GM18867 (cell line): ENCODE results near the gene PNN.
"Not testable (repeated sequence)": the region's sequence is repeated elsewhere in the genome, so short reads cannot be mapped to it uniquely, and the experiment has no call there.

ENCODE experiments used
- ATAC-seq: cut with Tn5 transposase; IDR thresholded peaks from one replicate; pipeline ENCODE4 v1.9.1; 2021; ENCODE audit warnings: mild to moderate bottlenecking, moderate library complexity; ENCODE audit not compliant: unreplicated experiment

Gene PNN

GRCh38 chr14:39180553-39180952 is 5.5 kb downstream of the PNN start:
- ATAC-seq: no peak

DNA sequence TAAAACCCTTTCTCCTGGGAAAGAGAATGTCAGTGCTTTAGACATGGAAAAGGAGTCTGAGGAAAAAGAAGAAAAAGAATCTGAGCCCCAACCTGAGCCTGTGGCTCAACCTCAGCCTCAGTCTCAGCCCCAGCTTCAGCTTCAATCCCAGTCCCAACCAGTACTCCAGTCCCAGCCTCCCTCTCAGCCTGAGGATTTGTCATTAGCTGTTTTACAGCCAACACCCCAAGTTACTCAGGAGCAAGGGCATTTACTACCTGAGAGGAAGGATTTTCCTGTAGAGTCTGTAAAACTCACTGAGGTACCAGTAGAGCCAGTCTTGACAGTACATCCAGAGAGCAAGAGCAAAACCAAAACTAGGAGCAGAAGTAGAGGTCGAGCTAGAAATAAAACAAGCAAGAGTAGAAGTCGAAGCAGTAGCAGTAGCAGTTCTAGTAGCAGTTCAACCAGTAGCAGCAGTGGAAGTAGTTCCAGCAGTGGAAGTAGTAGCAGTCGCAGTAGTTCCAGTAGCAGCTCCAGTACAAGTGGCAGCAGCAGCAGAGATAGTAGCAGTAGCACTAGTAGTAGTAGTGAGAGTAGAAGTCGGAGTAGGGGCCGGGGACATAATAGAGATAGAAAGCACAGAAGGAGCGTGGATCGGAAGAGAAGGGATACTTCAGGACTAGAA is 6.1 kb downstream of the PNN start:
- no peak for ATAC-seq

GRCh38 chr14:39181693-39182047 is 6.6 kb downstream of the PNN start:
- no peak for ATAC-seq

DNA sequence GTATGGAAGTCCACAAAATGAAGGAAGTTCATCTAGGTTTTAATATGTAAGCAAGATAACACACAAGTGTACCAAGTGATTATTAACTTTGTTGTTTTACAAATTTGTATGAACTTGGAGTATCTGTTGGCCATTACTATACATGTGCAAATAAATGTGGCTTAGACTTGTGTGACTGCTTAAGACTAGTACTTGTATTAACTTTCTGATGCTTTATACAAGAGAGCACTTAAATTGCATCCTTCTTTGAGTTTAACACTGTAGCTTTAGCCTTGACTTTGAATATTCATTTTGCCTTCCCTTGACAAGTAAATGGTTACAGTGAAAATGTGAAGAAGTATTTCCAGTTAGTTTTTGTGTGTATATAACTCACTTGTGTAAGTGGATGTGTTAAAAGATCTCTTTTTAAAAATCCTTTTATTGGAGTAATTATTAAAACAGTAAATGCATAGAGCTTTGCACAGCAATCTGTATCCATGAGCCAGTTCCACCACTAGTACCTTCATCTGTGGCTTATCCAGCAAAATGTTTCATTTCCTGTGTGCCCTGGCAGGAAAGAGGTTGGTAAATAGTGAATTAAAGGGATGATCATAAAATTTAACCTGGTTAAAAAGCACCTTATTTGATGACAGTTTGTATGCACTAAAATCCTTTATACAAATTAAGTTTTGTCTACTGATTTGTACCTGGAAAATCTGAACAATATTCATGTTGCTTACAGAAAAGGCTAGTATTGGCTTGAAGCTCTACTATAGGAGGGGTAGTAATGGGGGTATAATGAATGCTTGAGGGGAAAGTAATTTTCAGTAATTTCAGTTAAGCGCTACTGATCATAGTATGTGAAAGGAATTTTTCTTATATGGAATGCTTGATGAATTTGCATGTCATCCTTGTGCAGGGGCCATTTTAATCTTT is 8.0 kb downstream of the PNN start:
- no peak for ATAC-seq

- ATAC-seq: not testable (repeated sequence)
Observed at GRCh38 chr14:39183685-39184003, 8.6 kb downstream of the PNN start.

- ATAC-seq: no peak
Observed at GRCh38 chr14:39184628-39185255, 9.7 kb downstream of the PNN start.

DNA sequence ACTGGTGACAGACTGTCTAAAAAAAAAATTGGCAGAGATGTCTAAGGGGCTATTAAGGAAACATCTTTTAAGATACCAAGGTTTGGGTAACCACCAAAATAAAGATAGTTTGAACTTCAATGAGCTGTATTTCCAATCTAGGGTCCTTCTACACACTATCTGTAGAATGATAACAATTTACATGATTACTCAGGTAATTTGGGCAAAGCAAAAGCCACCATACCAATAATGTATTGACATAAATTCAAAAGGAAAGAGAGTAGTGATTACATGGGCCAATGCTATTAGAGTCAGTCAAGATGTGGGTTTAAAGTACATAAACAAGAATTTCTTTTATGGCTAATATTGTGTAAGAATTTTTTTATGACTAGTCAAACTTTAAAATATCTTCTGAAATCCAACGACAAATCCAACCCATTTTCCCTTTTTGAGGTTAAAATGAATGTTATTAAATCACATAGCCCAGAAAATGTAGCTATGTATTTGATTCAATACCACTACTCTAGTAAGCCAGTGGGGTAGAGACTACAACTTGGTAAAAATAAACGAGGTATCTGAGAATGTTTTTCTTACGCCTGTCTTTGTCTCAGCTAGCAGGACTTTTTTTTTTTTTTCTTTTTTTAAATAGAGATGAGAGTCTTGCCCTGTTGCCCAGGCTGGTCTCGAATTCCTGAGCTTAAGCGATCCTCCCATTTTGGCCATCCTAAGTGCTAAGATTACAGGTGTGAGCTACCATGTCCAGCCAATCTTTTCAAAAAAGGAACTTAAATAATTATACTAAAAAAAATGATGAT is 10.4 kb downstream of the PNN start:
- ATAC-seq: no peak

DNA sequence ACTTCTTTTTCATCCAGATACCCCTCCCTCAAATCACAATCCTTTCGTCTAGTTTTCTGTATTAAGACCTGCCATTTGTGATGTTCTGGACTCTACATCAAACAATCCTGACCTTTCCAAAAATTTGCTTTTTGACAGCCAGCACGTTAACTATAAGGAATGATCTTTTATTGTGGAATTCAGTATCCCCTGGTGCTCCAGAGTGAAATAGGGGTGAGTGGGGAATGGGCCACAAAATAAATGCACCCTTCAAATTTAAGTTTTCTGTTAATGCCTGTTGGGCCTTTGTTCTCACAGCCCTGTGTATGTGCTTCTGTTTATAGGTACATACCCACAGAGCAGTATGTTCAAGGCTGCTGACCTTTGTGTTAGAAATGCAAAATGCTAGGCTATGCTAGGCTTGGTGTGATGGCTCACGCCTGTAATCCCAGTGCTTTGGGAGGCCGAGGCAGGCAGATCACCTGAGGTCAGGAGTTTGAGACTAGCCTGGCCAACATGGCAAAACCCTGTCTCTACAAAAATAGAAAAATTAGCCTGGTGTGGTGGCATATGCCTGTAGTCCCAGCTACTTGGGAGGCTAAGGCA is 12.0 kb downstream of the PNN start:
- ATAC-seq: no peak

- no peak for ATAC-seq
Observed at GRCh38 chr14:39203659-39204606, 28.9 kb downstream of the PNN start.

- not testable (repeated sequence) for ATAC-seq
Observed at GRCh38 chr14:39207430-39207829, 32.4 kb downstream of the PNN start.

DNA sequence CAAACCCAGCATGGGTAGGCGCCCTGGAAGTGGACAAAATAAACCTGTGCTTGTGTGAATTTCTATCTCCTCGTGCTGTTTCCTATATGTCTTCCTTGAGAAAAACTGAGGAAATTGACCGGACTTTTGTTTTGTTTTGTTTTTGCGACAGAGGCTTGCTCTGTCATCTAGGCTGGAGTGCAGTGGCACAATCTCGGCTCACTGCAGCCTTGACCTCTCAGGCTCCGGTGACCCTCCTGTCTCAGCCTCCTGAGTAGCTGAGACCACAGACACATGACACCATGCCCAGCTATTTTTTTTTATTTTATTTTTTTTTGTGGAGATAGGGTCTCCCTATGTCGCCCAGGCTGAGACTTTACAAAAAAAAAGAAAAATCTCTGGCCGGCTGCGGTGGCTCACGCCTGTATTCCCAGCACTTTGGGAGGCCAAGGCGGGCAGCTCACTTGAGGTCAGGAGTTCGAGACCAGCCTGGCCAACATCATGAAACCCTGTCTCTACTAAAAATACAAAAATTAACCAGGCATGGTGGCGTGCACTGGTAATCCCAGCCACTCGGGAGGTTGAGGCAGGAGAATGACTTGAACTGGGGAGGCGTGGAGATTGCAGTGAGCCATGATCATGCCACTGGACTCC is 36.2 kb downstream of the PNN start:
- no peak for ATAC-seq

DNA sequence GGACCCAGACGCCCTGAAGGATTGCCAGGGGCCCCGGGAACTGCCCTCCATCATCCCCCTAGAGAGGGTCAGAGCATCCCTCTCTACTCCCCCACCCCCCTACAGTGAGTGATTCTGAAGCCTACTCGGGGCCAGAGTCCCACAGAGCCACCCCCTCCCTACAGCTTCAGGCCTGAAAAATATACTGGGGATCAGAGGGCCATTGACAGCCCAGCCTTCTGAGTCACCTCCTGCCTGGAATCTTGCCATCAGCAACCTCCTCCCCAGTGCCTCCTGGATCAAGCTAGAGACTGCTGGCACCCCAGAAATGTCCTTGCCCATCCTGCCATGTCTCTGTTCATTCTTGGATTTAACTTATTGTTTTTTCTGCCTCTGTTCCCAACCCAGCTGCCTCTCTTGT is 37.0 kb downstream of the PNN start:
- ATAC-seq: no peak

DNA sequence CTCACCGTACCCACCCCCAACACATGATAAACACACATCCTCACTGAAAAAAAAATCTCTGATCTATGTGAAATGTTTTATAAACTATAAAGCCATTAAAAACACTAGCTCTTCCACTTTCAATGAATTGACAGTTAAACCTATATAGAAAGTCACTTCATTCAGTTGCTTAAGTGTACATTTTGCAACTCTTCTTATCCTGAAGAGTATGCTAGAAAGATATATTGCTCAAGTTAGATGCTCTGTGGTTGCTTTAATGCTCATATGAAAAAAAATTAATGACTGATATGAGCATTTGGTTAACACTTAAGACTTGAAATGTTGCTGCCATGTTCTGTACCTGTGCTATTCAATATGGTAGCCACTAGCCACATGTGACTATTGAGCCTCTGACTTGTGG is 37.6 kb downstream of the PNN start:
- ATAC-seq: no peak

- no peak for ATAC-seq
Observed at GRCh38 chr14:39217214-39217879, 42.3 kb downstream of the PNN start.

DNA sequence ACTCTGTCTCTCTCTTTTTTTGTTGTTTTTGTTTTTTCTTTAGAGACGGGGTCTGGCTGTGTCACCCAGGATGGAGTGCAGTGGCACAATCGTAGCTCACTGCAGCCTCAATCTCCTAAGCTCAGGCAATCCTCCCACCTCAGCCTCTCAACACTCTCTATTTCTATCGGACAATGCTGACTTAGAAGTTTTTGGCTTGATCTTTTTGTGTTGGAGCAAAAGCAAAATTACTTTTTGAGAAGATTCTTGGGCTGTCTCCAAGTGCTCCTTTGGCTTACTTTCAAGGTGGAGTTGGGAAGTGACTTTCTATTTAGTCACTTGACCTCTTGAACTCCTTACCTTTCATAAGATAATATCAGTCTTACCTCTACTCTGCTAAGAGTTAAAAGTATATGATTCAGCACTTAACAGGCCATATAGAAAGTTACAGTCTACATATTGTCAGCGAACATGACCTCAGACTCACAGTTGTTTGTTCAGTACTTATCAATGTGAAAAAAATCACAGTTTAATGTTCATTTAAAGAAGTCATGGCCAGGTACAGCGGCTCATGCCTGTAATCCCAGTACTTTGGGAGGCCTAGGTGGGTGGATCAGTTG is 43.2 kb downstream of the PNN start:
- ATAC-seq: no peak

GRCh38 chr14:39219075-39219499 is 44.0 kb downstream of the PNN start:
- ATAC-seq: no peak

GRCh38 chr14:39220473-39220872 is 45.4 kb downstream of the PNN start:
- not testable (repeated sequence) for ATAC-seq

- no peak for ATAC-seq
Observed at GRCh38 chr14:39228044-39228443, 53.0 kb downstream of the PNN start.
